ENCODE measurements around the gene BCL11B. TPM values are rescaled to one million over a fixed set of nuclear protein-coding genes. Genes with fewer than 3 reads are reported as not detected.
A peak's percentile ranks its signal among the peaks of the same experiment; 100 is the strongest.
"Not testable (repeated sequence)": the region's sequence is repeated elsewhere in the genome, so short reads cannot be mapped to it uniquely, and the experiment has no call there.

The BCL11B gene
- total RNA-seq, 1 donor from 2014 or later = 2.3 TPM

DNA sequence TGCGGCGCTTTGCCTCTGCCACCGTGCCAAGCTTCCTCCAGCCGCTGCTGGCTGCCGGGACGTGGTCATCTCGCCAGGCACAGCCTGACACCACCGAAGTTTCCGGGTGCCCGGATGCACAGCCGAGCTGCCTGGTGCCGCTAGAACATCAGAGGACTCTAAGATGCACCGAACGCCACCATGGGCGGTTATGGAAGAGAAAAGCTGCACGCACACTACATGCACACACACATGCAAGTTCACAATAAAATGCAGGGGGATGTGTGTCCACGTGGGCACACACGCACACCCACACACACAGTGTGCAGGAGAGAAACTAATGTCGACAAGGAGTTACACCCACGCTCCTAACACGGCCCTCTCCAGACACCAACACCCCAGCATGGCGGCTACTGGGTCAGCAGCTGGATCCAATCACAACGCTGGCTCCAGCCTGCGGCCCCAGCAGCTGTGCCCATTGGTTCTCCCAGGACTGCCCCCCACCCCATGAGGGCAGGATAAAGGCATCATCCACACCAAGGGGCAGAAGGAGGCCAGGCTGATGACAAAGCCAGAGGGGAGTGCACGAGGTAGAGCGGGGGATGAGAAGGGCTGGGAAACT, 82.7 kb downstream of the BCL11B start:
- peaks cover 53% of the 10 kb centered on the region for H3K27me3 Mint-ChIP-seq
- TF ChIP-seq, protein P1, sequence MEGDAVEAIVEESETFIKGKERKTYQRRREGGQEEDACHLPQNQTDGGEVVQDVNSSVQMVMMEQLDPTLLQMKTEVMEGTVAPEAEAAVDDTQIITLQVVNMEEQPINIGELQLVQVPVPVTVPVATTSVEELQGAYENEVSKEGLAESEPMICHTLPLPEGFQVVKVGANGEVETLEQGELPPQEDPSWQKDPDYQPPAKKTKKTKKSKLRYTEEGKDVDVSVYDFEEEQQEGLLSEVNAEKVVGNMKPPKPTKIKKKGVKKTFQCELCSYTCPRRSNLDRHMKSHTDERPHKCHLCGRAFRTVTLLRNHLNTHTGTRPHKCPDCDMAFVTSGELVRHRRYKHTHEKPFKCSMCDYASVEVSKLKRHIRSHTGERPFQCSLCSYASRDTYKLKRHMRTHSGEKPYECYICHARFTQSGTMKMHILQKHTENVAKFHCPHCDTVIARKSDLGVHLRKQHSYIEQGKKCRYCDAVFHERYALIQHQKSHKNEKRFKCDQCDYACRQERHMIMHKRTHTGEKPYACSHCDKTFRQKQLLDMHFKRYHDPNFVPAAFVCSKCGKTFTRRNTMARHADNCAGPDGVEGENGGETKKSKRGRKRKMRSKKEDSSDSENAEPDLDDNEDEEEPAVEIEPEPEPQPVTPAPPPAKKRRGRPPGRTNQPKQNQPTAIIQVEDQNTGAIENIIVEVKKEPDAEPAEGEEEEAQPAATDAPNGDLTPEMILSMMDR (IDR thresholded peaks at IDR 0.05; ENCODE audit: unreplicated experiment) = no peak
- no peak overlapping the region for H3K4me3 Mint-ChIP-seq (ENCODE audit: low read depth)
- peaks cover 2% of the 10 kb centered on the region for H3K36me3 Mint-ChIP-seq (ENCODE audit: insufficient read depth)
- H3K9me3 Mint-ChIP-seq (ENCODE audit: low read depth) = no peaks in the 10 kb centered on the region
- peaks cover 18% of the 10 kb centered on the region for H3K4me1 Mint-ChIP-seq (ENCODE audit: low read depth)
- no peak for DNase-seq (ENCODE audit: low spot score, unreplicated experiment)
- no peak overlapping the region for H3K27ac Mint-ChIP-seq

DNA sequence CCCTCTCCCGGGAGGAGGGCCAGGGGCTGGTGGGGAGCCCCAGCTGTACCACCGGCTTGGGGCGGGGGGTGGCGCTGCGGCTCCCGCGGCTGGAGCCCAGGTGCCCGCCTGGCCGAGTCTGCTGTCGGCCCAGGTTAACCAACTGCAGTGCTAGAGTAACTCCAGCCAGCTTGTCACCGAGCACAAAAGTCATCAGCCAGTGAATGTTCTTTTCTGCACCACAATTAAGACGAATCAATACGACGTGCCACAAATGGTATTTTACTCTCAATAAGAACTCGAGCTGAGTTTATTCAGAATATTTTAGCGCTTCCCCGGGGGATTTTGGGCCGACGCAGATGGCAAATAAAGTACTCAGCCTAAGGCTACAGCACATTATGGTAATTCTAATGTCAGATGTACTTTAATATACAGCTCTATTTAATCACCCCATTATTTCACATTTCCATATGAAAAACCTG, 83.2 kb downstream of the BCL11B start:
- H3K9me3 Mint-ChIP-seq (ENCODE audit: low read depth) = no peaks in the 10 kb centered on the region
- H3K4me1 Mint-ChIP-seq (ENCODE audit: low read depth) = peaks cover 18% of the 10 kb centered on the region
- H3K27ac Mint-ChIP-seq = no peak overlapping the region
- TF ChIP-seq, protein P1 (IDR thresholded peaks at IDR 0.05; ENCODE audit: unreplicated experiment) = peak; percentile 39
- DNase-seq (ENCODE audit: low spot score, unreplicated experiment) = no peak
- H3K36me3 Mint-ChIP-seq (ENCODE audit: insufficient read depth) = peaks cover 4% of the 10 kb centered on the region
- H3K27me3 Mint-ChIP-seq = peaks cover 55% of the 10 kb centered on the region
- H3K4me3 Mint-ChIP-seq (ENCODE audit: low read depth) = no peak overlapping the region

DNA sequence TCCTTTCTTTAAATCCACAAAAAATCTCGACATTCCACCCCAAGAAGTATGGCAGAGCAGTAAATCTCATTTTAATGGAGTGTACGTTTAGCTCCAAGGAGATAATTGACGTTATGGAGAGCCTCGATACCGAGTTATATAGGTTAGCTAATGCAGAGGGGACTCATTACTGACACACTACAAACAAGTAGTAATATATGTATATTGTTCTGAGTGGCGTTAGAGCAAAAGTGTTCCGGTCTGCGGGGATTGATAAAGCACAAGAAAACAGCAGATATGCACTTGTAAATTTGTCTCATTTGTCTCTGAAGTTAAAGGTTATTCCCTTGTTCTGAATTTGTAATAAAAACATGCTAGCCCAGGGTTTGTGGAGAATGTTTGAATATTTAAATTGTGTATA, 84.1 kb downstream of the BCL11B start:
- DNase-seq (ENCODE audit: low spot score, unreplicated experiment) = no peak
- peaks cover 4% of the 10 kb centered on the region for H3K36me3 Mint-ChIP-seq (ENCODE audit: insufficient read depth)
- TF ChIP-seq, protein P1 (IDR thresholded peaks at IDR 0.05; ENCODE audit: unreplicated experiment) = no peak
- H3K4me3 Mint-ChIP-seq (ENCODE audit: low read depth) = no peak overlapping the region
- H3K9me3 Mint-ChIP-seq (ENCODE audit: low read depth) = no peaks in the 10 kb centered on the region
- H3K27me3 Mint-ChIP-seq = peaks cover 54% of the 10 kb centered on the region
- H3K4me1 Mint-ChIP-seq (ENCODE audit: low read depth) = peaks cover 18% of the 10 kb centered on the region
- H3K27ac Mint-ChIP-seq = peak overlapping the region; percentile 1

DNA sequence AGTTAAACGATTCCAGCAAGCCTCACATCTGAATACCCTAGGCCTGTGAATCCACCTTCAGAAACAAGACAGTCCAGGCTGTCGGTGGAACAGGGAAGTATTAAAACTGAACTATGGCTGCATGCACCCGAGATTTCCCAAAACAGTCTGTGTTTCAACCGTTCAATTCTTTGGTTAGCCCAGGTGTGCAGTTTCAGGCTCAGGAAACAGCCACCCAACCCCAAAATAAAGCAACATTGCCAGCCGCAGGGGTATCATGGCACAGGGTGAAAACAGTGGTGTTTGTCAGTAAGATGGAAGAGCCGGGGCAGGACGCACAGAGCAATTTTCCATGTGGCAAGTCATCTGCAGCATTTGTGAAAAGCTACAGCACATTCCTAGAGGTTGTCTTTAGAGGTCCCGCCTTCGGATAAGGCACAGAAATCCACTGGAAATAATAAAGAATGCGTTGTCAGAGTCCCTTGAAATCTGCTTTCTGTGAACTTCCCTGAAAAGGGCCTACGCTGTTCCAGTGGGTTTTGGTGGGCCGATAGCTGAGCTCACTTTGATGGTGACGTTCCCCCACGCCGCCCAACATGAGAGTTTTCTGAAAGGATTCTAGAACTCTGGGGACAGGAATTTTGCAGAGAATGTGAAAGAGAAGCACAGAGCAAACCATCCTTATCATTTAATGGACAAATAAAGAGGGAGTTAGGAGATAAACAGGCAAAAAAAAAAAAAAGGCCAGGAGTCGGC, 84.9 kb downstream of the BCL11B start:
- Mint-ChIP-seq H3K27ac (no peak overlapping the region), H3K4me1 (ENCODE audit: low read depth) (peaks cover 18% of the 10 kb centered on the region), H3K9me3 (ENCODE audit: low read depth) (no peaks in the 10 kb centered on the region), H3K4me3 (ENCODE audit: low read depth) (no peak overlapping the region), H3K27me3 (peaks cover 51% of the 10 kb centered on the region), H3K36me3 (ENCODE audit: insufficient read depth) (peaks cover 4% of the 10 kb centered on the region)
- DNase-seq (ENCODE audit: low spot score, unreplicated experiment) = no peak
- TF ChIP-seq, protein P1 (IDR thresholded peaks at IDR 0.05; ENCODE audit: unreplicated experiment) = no peak

DNA sequence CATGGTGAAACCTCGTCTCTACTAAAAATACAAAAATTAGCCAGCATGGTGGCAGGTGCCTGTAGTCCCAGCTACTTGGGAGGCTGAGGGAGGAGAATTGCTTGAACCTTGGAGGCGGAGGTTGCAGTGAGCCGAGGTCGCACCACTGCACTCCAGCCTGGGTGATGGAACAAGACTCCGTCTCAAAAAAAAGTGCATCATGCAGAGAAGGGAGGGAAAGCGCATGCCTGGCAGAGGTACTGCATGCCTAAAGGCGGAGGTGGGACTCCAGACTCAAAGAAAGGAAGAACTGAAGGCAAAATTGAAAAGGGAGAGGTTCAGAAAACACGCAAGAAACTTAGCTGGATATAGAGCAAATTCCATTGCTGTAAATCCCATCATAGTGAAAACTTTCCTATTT, 85.7 kb downstream of the BCL11B start:
- not testable (repeated sequence) for DNase-seq (ENCODE audit: low spot score, unreplicated experiment); H3K9me3 Mint-ChIP-seq (ENCODE audit: low read depth); H3K4me3 Mint-ChIP-seq (ENCODE audit: low read depth); H3K36me3 Mint-ChIP-seq (ENCODE audit: insufficient read depth); H3K27ac Mint-ChIP-seq
- Mint-ChIP-seq H3K27me3 (peaks cover 46% of the 10 kb centered on the region), H3K4me1 (ENCODE audit: low read depth) (peaks cover 15% of the 10 kb centered on the region)
